Stimulated activated naive CD4-positive, alpha-beta T cell treated with Interleukin-2 at 50 U/mL for 16 hours (primary cell): ENCODE results near the gene HES3.

Experiments
- DNase-seq: peaks from one replicate; lab custom pipeline; 2025; lab: John Stamatoyannopoulos, UW

HES3 gene

GRCh38 chr1:6279613-6280383 is 35.8 kb downstream of the HES3 start:
- no peak for DNase-seq

- no peak for DNase-seq
Observed at GRCh38 chr1:6280761-6281451, 36.9 kb downstream of the HES3 start.

DNA sequence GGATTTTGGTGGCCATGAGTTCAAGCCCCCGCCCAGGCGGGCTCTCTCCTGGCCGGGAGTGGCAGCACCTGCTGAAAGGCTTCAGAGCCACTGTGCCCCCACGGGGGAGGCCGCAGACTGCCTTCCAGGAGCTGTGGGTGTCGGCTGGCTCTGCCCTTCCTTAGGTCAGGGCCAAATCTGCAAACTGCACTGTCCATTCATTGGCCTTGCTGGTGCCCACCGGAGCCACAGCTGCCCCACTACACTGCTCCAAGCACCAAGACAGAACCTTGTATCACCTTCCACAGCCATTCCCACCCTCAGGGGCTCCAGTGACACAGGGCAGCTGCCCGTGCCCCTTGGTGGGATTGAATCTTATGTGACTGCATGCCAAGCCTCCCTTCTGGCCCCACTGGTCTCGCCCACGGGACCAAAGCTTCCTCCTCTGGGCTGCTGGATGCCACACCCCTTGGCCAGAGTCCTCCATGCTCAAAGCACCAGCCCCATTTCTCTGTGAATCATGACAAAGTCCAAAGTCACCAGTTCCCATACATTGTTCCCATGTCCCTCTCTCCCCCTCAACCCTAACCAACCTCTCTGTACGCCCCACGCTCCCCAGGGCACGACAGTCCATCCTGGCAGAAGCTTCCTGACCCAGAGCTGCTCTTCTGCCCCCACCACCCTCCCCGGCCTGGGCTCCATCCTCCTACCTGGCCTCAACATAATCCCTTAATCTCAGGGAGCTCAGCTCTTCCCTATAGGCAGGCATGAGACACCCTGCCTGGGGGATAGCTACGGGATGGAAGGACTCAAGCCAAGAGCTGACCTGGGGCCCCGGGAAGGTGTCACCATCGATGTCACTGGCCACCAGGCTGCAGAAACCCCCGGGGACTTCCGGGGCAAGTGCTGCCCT is 37.8 kb downstream of the HES3 start:
- DNase-seq: no peak

DNA sequence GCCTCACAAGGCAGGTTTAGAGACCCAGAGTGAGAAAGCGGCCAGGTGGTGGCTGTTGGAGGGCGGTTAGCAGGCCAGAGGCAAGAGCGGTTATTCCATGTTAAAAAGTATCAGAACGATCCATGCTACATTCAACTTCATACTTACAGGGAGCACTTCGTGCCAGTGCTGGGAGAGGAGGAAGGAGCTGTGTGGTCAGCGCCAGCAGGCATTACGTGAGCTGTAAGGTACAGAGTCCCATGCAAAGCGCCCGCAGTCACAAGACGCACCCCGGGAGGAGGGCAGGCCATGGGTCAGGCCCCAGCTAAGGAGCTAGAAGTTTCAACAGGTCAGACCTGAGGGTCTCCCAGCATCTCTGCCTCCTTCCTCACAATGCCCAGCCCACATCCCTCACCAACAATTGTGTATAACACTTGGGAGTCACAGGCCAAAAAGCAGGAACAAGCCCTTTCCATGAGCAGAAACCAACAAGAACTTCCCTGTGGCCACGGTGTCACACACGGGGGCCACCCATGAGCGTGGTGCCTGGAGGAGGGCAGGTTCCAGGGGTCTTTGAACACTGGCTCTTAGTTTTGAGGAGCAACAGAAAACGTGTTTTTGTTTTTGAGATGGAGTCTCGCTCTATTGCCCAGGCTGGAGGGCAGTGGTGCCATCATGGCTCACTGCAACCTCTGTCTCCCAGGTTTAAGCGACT is 38.7 kb downstream of the HES3 start:
- DNase-seq: no peak

GRCh38 chr1:6285336-6285735 is 41.4 kb downstream of the HES3 start:
- DNase-seq: no peak

GRCh38 chr1:6286266-6286665 is 42.3 kb downstream of the HES3 start:
- DNase-seq: no peak

- no peak for DNase-seq
Observed at GRCh38 chr1:6287029-6287428, 43.0 kb downstream of the HES3 start.

- no peak for DNase-seq
Observed at GRCh38 chr1:6287431-6287886, 43.5 kb downstream of the HES3 start.

GRCh38 chr1:6288026-6288425 is 44.0 kb downstream of the HES3 start:
- DNase-seq: no peak

DNA sequence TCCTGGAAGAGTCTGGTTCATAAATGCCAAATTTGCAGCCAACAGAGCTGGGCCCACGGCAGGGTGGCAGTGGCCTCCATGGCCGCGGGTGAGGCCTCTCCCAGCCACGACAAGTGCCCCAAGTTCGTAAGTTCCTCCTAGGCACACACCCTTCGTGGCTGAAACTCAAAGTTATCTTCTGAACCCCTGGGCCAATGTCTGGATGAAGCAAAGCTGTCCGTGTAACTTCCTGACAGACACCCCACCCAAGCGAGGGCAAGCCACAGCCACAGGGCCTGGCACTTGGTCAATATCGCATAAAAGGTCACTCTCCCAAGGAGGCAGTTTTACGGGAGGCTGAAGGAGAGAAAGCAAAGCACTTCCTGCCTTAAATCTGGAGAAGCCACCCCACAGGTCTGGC is 44.7 kb downstream of the HES3 start:
- no peak for DNase-seq

- DNase-seq: no peak
Observed at GRCh38 chr1:6292102-6292501, 48.1 kb downstream of the HES3 start.

- DNase-seq: no peak
Observed at GRCh38 chr1:6294080-6294889, 50.3 kb downstream of the HES3 start.

GRCh38 chr1:6294890-6295556 is 51.0 kb downstream of the HES3 start:
- no peak for DNase-seq
